GOT3 (cell line): Measurements from ENCODE around the gene PLA2G2F.

Experiments
- DNase-seq: peaks from one replicate; lab custom pipeline; 2025; ENCODE audit warnings: mixed read lengths; lab: John Stamatoyannopoulos, UW

PLA2G2F gene

GRCh38 chr1:20138961-20139550 is at the start of gene PLA2G2F:
PLA2G2F (plus strand) TSS chr1:20139323; CDS start chr1:20139428, 105 bp downstream.
- no peak for DNase-seq

- DNase-seq: no peak
These were observed 49.6 kb upstream of the PLA2G2F start for GRCh38 chr1:20089328-20090077.

GRCh38 chr1:20090119-20090518 is 49.0 kb upstream of the PLA2G2F start:
- DNase-seq: no peak

- no peak for DNase-seq
These were observed 48.5 kb upstream of the PLA2G2F start for GRCh38 chr1:20090641-20091040.

- DNase-seq: no peak
These were observed 45.8 kb upstream of the PLA2G2F start for GRCh38 chr1:20093303-20093702.

GRCh38 chr1:20093940-20094391 is 45.2 kb upstream of the PLA2G2F start:
- DNase-seq: no peak

- DNase-seq: no peak
These were observed 43.3 kb upstream of the PLA2G2F start for GRCh38 chr1:20095564-20096434.

- DNase-seq: no peak
These were observed 42.2 kb upstream of the PLA2G2F start for GRCh38 chr1:20096840-20097447.

- DNase-seq: no peak
These were observed 39.6 kb upstream of the PLA2G2F start for GRCh38 chr1:20099533-20099932.

- no peak for DNase-seq
These were observed 38.3 kb upstream of the PLA2G2F start for GRCh38 chr1:20100632-20101355.

GRCh38 chr1:20102875-20103274 is 36.2 kb upstream of the PLA2G2F start:
- DNase-seq: no peak

GRCh38 chr1:20105856-20106255 is 33.3 kb upstream of the PLA2G2F start:
- no peak for DNase-seq

- DNase-seq: no peak
These were observed 31.8 kb upstream of the PLA2G2F start for GRCh38 chr1:20107351-20107750.

GRCh38 chr1:20107796-20108195 is 31.3 kb upstream of the PLA2G2F start:
- no peak for DNase-seq

- DNase-seq: no peak
These were observed 30.6 kb upstream of the PLA2G2F start for GRCh38 chr1:20108366-20109123.

- no peak for DNase-seq
These were observed 29.8 kb upstream of the PLA2G2F start for GRCh38 chr1:20109223-20109856.

- no peak for DNase-seq
These were observed 28.4 kb upstream of the PLA2G2F start for GRCh38 chr1:20110679-20111078.

GRCh38 chr1:20111452-20111851 is 27.7 kb upstream of the PLA2G2F start:
- no peak for DNase-seq

GRCh38 chr1:20112279-20113000 is 26.7 kb upstream of the PLA2G2F start:
- no peak for DNase-seq
